B cell (primary cell): ENCODE results near the gene EPN1. TPM values are rescaled to one million over a fixed set of nuclear protein-coding genes. Genes with fewer than 3 reads are reported as not detected.
A peak's percentile ranks its signal among the peaks of the same experiment; 100 is the strongest.

Source experiments
- ATAC-seq: fragments of 200-7000 bp; cut with Tn5 transposase; one replicate; pipeline ENCODE4 v1.10.0; 2021; ENCODE audit warnings: low read depth, mild to moderate bottlenecking, moderate number of reproducible peaks, moderate library complexity
- CTCF ChIA-PET: fragments of 350-600 bp; sonication (Branson Sonifier 250); formaldehyde crosslinking; loops from one replicate; lab custom pipeline; 2021; ENCODE audit warnings: antibody characterized with exemption, inconsistent platforms; lab: Charles Lee
- POLR2A ChIA-PET: fragments of 350-600 bp; sonication (Branson Sonifier 250); formaldehyde crosslinking; loops from one replicate; lab custom pipeline; 2021; ENCODE audit warnings: antibody characterized with exemption; lab: Charles Lee
- DNase-seq: peaks from one replicate; pipeline ENCODE4 v3.0.0; 2013
- H2AFZ ChIP-seq: 2 replicates; pipeline ENCODE4 v1.6.1; 2012; ENCODE audit warnings: mild to moderate bottlenecking, low read depth, low read length; ENCODE audit not compliant: insufficient read depth, poor library complexity, severe bottlenecking
- H3K27ac ChIP-seq, 2 donors: 1 replicate in 1 of 2; 2 replicates in 1 of 2; pipeline ENCODE4 v1.5.1; 2012 to 2013; ENCODE audit warnings: low read length in 2 of 2, mild to moderate bottlenecking in 2 of 2, moderate library complexity in 1 of 2
- H3K27me3 ChIP-seq, 4 experiments: fragments of 200-600 bp in 1 of 4; sonication (generic) in 1 of 4; replicated peaks in 1 of 4; 1 replicate in 2 of 4; 2 replicates in 2 of 4; pipeline versions ENCODE4 v1.6.1 to v1.7.0; 2013 to 2016; ENCODE audit warnings: low read length in 3 of 4, mild to moderate bottlenecking in 2 of 4, mixed read lengths in 1 of 4, moderate library complexity in 1 of 4; ENCODE audit not compliant: insufficient read depth in 4 of 4, control insufficient read depth in 3 of 4; ENCODE audit errors: control extremely low read depth in 1 of 4
- H3K36me3 ChIP-seq, 2 experiments: replicated peaks in 1 of 2; 1 replicate in 1 of 2; 2 replicates in 1 of 2; pipeline versions ENCODE4 v1.6.1 to v1.7.1; 2013; ENCODE audit warnings: low read length in 1 of 2; ENCODE audit not compliant: insufficient read depth in 2 of 2, control insufficient read depth in 1 of 2; ENCODE audit errors: control extremely low read depth in 1 of 2, extremely low read depth in 1 of 2
- H3K4me1 ChIP-seq, 2 donors: fragments of 200-600 bp in 1 of 2; sonication (generic) in 1 of 2; 1 replicate in 1 of 2; 2 replicates in 1 of 2; pipeline versions ENCODE4 v1.5.1 to v1.6.1; 2013 to 2017; ENCODE audit warnings: low read length in 2 of 2; ENCODE audit not compliant: control insufficient read depth in 2 of 2, insufficient read depth in 2 of 2
- H3K4me2 ChIP-seq: replicated peaks from 2 replicates; pipeline ENCODE3; 2012; ENCODE audit warnings: mild to moderate bottlenecking, low read depth, low read length; ENCODE audit not compliant: poor library complexity, severe bottlenecking
- H3K4me3 ChIP-seq, 5 experiments: fragments of 200-600 bp in 1 of 5; sonication (generic) in 1 of 5; 1 replicate in 3 of 5; 2 replicates in 2 of 5; pipeline versions ENCODE4 v1.5.1 to v1.7.0; 2011 to 2016; ENCODE audit warnings: low read length in 4 of 5, mild to moderate bottlenecking in 4 of 5, low read depth in 2 of 5, control low read depth in 1 of 5, moderate library complexity in 1 of 5; ENCODE audit not compliant: insufficient read depth in 1 of 5; ENCODE audit errors: control extremely low read depth in 1 of 5, extremely low read depth in 1 of 5
- H3K79me2 ChIP-seq: fragments of 200-600 bp; sonication (generic); one replicate; pipeline ENCODE4 v1.6.0; 2016; ENCODE audit warnings: low read length; ENCODE audit not compliant: control insufficient read depth, insufficient read depth
- H3K9ac ChIP-seq: fragments of 200-600 bp; sonication (generic); 2 replicates; pipeline ENCODE4 v1.6.1; 2017; ENCODE audit warnings: mild to moderate bottlenecking, low read length, moderate library complexity
- H3K9me3 ChIP-seq, 3 donors: one replicate each; pipeline versions ENCODE4 v1.6.1 to v1.7.1; 2013; ENCODE audit warnings: low read length in 2 of 3; ENCODE audit not compliant: control insufficient read depth in 2 of 3, insufficient read depth in 1 of 3; ENCODE audit errors: control extremely low read depth in 1 of 3
- H4K20me1 ChIP-seq: 2 replicates; pipeline ENCODE4 v1.6.0; 2012; ENCODE audit warnings: mild to moderate bottlenecking, low read length; ENCODE audit not compliant: insufficient read depth, control insufficient read depth, poor library complexity, severe bottlenecking
- H3K27ac Mint-ChIP-seq: one replicate; pipeline ENCODE4 v1.8.0; 2021; ENCODE audit warnings: mixed read lengths
- H3K27me3 Mint-ChIP-seq: one replicate; pipeline ENCODE4 v1.8.0; 2021; ENCODE audit warnings: mixed read lengths
- H3K4me1 Mint-ChIP-seq: one replicate; pipeline ENCODE4 v1.8.0; 2021; ENCODE audit warnings: mixed read lengths
- H3K4me3 Mint-ChIP-seq: one replicate; pipeline ENCODE4 v1.8.0; 2021; ENCODE audit warnings: mixed read lengths
- H3K9me3 Mint-ChIP-seq: one replicate; pipeline ENCODE4 v1.8.0; 2022; ENCODE audit warnings: mixed read lengths; ENCODE audit not compliant: insufficient read depth
- EZH2 ChIP-seq: IDR thresholded peaks from 2 replicates; pipeline ENCODE4 v1.6.1; 2012; ENCODE audit warnings: borderline replicate concordance, low read depth, mild to moderate bottlenecking, moderate library complexity, low read length; ENCODE audit not compliant: insufficient read depth, poor library complexity, severe bottlenecking
- WGBS: methylation state at CpG from one replicate; pipeline ENCODE4 v1.1.5; 2013; ENCODE audit warnings: missing lambda C conversion rate; ENCODE audit not compliant: insufficient coverage; 5-methylcytosine and 5-hydroxymethylcytosine counted together
- intact Hi-C: fragments of 100-400 bp; cut with micrococcal nuclease; formaldehyde crosslinking; loops from one replicate; pipeline ENCODE4 v1.10.0; 2022
- polyA plus RNA-seq: library from polyadenylated mRNA; depleted of rRNA; stranded (reverse); fragments of >200 nt; gene quantifications from 2 replicates; pipeline ENCODE4 v1.2.3, GENCODE V29; 2012
- total RNA-seq, 2 donors: library from RNA; stranded (reverse); fragments of 120-200 nt in 1 of 2; gene quantifications; 1 replicate in 1 of 2; 2 replicates in 1 of 2; pipeline versions ENCODE4 v1.2.3 to v1.2.4, GENCODE V29; 2013 to 2022
- TF ChIP-seq, protein P1 (sequence below): fragments of 200-600 bp; IDR thresholded peaks from one replicate; pipeline ENCODE4 v1.8.0; 2022; ENCODE audit warnings: antibody characterized with exemption, mild to moderate bottlenecking

The EPN1 gene
- total and polyA plus RNA-seq, 2 donors (not counting 1 experiment from before 2014, with no cell fraction given), result 54.4 to 63.9 TPM

DNA sequence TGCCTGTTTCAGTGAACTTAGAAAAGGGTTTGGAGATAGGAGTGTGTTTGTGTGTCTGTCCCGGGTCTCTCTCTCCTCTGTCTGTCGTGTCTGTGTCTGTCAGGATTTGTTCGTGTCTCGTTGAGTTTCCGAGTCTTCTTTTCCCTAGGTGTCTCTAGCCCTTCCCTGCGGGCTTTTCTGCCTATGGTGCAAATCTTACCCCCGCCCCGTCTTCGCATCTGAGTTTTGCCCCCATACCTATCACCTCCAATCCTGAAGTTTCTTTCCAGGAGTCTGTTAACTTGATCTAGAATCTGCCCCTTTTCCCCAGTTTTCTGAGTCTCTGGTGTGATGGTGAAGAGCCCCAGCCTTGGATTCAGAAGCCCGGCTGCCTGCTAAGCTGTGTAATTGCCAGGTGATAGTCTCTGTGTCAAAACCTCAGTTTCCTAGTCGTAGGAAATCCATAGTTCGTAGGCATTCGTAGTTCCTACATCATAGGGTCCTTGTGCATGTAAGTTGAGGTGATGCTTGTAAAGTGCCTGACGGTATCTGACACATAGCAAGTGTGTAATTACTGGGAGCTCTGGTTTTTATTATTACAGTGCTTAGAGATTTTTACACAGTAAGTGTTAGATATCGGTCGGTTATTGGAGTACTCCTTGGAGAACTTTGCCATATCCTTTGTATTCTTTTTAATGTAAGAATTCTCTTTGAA lies 782 bp downstream of the EPN1 start:
- no peaks in the 10 kb centered on the region for H3K27me3 Mint-ChIP-seq
- no peaks in the 10 kb centered on the region for H3K27me3 ChIP-seq
- peak overlapping the region; percentile 87 to 93 for H3K27ac ChIP-seq
- no peaks in the 10 kb centered on the region for H3K9me3 Mint-ChIP-seq
- ATAC-seq (no peak), DNase-seq (no peak)
- peak overlapping the region; percentile 80 for H3K9ac ChIP-seq
- CTCF ChIA-PET, result interaction anchor here (1.1 to 1.8 kb wide), 4 partner anchors 20 to 133 kb away, joined by 3 to 5 read pairs (median 4); no protein-coding TSS in a partner anchor
- 6% methylated on average over 11 of the region's 16 CpGs for WGBS
- POLR2A ChIA-PET, result interaction anchor here (0.8 to 1.4 kb wide), 4 partner anchors 21 to 396 kb away, joined by 3 to 4 read pairs (median 3); partner anchors contain the start of genes HSPBP1, KMT5C and U2AF2
- peaks cover 0 to 2% (median 0%) of the 10 kb centered on the region in 3 donors for H3K9me3 ChIP-seq
- intact Hi-C loops, result loop anchor here (1.0 to 5.0 kb wide), 4 partner anchors 22 to 1474 kb away; partner anchors contain the start of genes PPP1R12C, RPS9, ZNF580 and ZNF581
- peaks cover 0 to 57% of the 10 kb centered on the region in 2 experiments for H3K36me3 ChIP-seq
- peaks cover 73% of the 10 kb centered on the region for H4K20me1 ChIP-seq
- peak overlapping the region; percentile 64 to 93 (median 77) for H3K4me3 ChIP-seq
- H3K79me2 ChIP-seq, result peaks cover 68% of the 10 kb centered on the region
- TF ChIP-seq EZH2, result no peak
- TF ChIP-seq, protein P1, sequence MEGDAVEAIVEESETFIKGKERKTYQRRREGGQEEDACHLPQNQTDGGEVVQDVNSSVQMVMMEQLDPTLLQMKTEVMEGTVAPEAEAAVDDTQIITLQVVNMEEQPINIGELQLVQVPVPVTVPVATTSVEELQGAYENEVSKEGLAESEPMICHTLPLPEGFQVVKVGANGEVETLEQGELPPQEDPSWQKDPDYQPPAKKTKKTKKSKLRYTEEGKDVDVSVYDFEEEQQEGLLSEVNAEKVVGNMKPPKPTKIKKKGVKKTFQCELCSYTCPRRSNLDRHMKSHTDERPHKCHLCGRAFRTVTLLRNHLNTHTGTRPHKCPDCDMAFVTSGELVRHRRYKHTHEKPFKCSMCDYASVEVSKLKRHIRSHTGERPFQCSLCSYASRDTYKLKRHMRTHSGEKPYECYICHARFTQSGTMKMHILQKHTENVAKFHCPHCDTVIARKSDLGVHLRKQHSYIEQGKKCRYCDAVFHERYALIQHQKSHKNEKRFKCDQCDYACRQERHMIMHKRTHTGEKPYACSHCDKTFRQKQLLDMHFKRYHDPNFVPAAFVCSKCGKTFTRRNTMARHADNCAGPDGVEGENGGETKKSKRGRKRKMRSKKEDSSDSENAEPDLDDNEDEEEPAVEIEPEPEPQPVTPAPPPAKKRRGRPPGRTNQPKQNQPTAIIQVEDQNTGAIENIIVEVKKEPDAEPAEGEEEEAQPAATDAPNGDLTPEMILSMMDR, result no peak
- H3K4me1 ChIP-seq, result peaks cover 50 to 60% of the 10 kb centered on the region in 2 donors
- peaks cover 71% of the 10 kb centered on the region for H3K4me1 Mint-ChIP-seq
- peak overlapping the region; percentile 95 for H3K4me3 Mint-ChIP-seq
- H2AFZ ChIP-seq, result peak overlapping the region; percentile 70
- peak overlapping the region; percentile 91 for H3K27ac Mint-ChIP-seq
- H3K4me2 ChIP-seq, result peak overlapping the region; percentile 82
